ENCODE results near the gene PCDH10.

PCDH10 gene

DNA sequence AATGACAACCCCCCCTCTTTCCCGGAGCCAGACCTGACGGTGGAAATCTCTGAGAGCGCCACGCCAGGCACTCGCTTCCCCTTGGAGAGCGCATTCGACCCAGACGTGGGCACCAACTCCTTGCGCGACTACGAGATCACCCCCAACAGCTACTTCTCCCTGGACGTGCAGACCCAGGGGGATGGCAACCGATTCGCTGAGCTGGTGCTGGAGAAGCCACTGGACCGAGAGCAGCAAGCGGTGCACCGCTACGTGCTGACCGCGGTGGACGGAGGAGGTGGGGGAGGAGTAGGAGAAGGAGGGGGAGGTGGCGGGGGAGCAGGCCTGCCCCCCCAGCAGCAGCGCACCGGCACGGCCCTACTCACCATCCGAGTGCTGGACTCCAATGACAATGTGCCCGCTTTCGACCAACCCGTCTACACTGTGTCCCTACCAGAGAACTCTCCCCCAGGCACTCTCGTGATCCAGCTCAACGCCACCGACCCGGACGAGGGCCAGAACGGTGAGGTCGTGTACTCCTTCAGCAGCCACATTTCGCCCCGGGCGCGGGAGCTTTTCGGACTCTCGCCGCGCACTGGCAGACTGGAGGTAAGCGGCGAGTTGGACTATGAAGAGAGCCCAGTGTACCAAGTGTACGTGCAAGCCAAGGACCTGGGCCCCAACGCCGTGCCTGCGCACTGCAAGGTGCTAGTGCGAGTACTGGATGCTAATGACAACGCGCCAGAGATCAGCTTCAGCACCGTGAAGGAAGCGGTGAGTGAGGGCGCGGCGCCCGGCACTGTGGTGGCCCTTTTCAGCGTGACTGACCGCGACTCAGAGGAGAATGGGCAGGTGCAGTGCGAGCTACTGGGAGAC, 1.6 kb downstream of the PCDH10 start:
- TF ChIP-seq, protein P1, sequence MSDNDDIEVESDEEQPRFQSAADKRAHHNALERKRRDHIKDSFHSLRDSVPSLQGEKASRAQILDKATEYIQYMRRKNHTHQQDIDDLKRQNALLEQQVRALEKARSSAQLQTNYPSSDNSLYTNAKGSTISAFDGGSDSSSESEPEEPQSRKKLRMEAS (IDR thresholded peaks at IDR 0.05): no peak

DNA sequence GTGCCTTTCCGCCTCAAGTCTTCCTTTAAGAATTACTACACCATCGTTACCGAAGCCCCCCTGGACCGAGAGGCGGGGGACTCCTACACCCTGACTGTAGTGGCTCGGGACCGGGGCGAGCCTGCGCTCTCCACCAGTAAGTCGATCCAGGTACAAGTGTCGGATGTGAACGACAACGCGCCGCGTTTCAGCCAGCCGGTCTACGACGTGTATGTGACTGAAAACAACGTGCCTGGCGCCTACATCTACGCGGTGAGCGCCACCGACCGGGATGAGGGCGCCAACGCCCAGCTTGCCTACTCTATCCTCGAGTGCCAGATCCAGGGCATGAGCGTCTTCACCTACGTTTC, 2.2 kb downstream of the PCDH10 start:
- TF ChIP-seq RAD21 (IDR thresholded peaks at IDR 0.05; ENCODE audit: low read depth) (no peak), TEAD4 (IDR thresholded peaks at IDR 0.05) (no peak), TAF1 (IDR thresholded peaks at IDR 0.05; ENCODE audit: low read depth) (no peak)
- TF ChIP-seq, protein P2, sequence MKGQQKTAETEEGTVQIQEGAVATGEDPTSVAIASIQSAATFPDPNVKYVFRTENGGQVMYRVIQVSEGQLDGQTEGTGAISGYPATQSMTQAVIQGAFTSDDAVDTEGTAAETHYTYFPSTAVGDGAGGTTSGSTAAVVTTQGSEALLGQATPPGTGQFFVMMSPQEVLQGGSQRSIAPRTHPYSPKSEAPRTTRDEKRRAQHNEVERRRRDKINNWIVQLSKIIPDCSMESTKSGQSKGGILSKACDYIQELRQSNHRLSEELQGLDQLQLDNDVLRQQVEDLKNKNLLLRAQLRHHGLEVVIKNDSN (IDR thresholded peaks at IDR 0.05): no peak
- TF ChIP-seq, protein P3, sequence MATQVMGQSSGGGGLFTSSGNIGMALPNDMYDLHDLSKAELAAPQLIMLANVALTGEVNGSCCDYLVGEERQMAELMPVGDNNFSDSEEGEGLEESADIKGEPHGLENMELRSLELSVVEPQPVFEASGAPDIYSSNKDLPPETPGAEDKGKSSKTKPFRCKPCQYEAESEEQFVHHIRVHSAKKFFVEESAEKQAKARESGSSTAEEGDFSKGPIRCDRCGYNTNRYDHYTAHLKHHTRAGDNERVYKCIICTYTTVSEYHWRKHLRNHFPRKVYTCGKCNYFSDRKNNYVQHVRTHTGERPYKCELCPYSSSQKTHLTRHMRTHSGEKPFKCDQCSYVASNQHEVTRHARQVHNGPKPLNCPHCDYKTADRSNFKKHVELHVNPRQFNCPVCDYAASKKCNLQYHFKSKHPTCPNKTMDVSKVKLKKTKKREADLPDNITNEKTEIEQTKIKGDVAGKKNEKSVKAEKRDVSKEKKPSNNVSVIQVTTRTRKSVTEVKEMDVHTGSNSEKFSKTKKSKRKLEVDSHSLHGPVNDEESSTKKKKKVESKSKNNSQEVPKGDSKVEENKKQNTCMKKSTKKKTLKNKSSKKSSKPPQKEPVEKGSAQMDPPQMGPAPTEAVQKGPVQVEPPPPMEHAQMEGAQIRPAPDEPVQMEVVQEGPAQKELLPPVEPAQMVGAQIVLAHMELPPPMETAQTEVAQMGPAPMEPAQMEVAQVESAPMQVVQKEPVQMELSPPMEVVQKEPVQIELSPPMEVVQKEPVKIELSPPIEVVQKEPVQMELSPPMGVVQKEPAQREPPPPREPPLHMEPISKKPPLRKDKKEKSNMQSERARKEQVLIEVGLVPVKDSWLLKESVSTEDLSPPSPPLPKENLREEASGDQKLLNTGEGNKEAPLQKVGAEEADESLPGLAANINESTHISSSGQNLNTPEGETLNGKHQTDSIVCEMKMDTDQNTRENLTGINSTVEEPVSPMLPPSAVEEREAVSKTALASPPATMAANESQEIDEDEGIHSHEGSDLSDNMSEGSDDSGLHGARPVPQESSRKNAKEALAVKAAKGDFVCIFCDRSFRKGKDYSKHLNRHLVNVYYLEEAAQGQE (IDR thresholded peaks at IDR 0.05; ENCODE audit: low read depth): no peak

DNA sequence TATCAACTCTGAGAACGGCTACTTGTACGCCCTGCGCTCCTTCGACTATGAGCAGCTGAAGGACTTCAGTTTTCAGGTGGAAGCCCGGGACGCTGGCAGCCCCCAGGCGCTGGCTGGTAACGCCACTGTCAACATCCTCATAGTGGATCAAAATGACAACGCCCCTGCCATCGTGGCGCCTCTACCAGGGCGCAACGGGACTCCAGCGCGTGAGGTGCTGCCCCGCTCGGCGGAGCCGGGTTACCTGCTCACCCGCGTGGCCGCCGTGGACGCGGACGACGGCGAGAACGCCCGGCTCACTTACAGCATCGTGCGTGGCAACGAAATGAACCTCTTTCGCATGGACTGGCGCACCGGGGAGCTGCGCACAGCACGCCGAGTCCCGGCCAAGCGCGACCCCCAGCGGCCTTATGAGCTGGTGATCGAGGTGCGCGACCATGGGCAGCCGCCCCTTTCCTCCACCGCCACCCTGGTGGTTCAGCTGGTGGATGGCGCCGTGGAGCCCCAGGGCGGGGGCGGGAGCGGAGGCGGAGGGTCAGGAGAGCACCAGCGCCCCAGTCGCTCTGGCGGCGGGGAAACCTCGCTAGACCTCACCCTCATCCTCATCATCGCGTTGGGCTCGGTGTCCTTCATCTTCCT, 2.7 kb downstream of the PCDH10 start:
- TF ChIP-seq YY1 (IDR thresholded peaks at IDR 0.05; ENCODE audit: low read depth) (no peak), EGR1 (IDR thresholded peaks at IDR 0.05) (no peak), RAD21 (IDR thresholded peaks at IDR 0.05; ENCODE audit: low read depth) (no peak), EP300 (IDR thresholded peaks at IDR 0.05; ENCODE audit: borderline replicate concordance) (no peak), CEBPB (IDR thresholded peaks at IDR 0.05) (no peak), NFIC (IDR thresholded peaks at IDR 0.05) (no peak), TAF1 (IDR thresholded peaks at IDR 0.05; ENCODE audit: low read depth) (no peak), CREB1 (IDR thresholded peaks at IDR 0.05; ENCODE audit: low read depth) (no peak), FOXM1 (IDR thresholded peaks at IDR 0.05; ENCODE audit: borderline replicate concordance, low read depth) (no peak), TCF12 (IDR thresholded peaks at IDR 0.05; ENCODE audit: low read depth) (no peak), TEAD4 (IDR thresholded peaks at IDR 0.05) (no peak), ZBTB7A (IDR thresholded peaks at IDR 0.05; ENCODE audit: low read depth) (no peak)
- TF ChIP-seq, protein P3 (IDR thresholded peaks at IDR 0.05; ENCODE audit: low read depth): no peak
- TF ChIP-seq, protein P1 (IDR thresholded peaks at IDR 0.05): no peak
- TF ChIP-seq, protein P2 (IDR thresholded peaks at IDR 0.05): no peak

DNA sequence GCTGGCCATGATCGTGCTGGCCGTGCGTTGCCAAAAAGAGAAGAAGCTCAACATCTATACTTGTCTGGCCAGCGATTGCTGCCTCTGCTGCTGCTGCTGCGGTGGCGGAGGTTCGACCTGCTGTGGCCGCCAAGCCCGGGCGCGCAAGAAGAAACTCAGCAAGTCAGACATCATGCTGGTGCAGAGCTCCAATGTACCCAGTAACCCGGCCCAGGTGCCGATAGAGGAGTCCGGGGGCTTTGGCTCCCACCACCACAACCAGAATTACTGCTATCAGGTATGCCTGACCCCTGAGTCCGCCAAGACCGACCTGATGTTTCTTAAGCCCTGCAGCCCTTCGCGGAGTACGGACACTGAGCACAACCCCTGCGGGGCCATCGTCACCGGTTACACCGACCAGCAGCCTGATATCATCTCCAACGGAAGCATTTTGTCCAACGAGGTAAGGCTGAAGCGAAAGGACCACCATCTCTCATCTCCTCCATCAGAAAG, 3.3 kb downstream of the PCDH10 start:
- no peak for TF ChIP-seq YY1 (IDR thresholded peaks at IDR 0.05; ENCODE audit: low read depth)
- TF ChIP-seq TCF12 (IDR thresholded peaks at IDR 0.05; ENCODE audit: low read depth): no peak
- no peak for TF ChIP-seq CEBPB (IDR thresholded peaks at IDR 0.05)
- TF ChIP-seq EP300 (IDR thresholded peaks at IDR 0.05; ENCODE audit: borderline replicate concordance): no peak
- TF ChIP-seq FOXM1 (IDR thresholded peaks at IDR 0.05; ENCODE audit: borderline replicate concordance, low read depth): no peak
- no peak for TF ChIP-seq RAD21 (IDR thresholded peaks at IDR 0.05; ENCODE audit: low read depth)
- TF ChIP-seq NFIC (IDR thresholded peaks at IDR 0.05): no peak
- TF ChIP-seq, protein P3 (IDR thresholded peaks at IDR 0.05; ENCODE audit: low read depth): no peak
- TF ChIP-seq, protein P2 (IDR thresholded peaks at IDR 0.05): no peak
- TF ChIP-seq CREB1 (IDR thresholded peaks at IDR 0.05; ENCODE audit: low read depth): no peak
- TF ChIP-seq EGR1 (IDR thresholded peaks at IDR 0.05): no peak
- TF ChIP-seq, protein P1 (IDR thresholded peaks at IDR 0.05): no peak
- no peak for TF ChIP-seq TEAD4 (IDR thresholded peaks at IDR 0.05)

Data from Ishikawa (cell line).